Activated CD8-positive, alpha-beta memory T cell treated with anti-CD3 and anti-CD28 coated beads, Interleukin-2, amount 10 ng/mL, durations not matched to agents 7 days and 5 days (primary cell): ENCODE measurements around the gene CARHSP1. TPM values are rescaled to one million over a fixed set of nuclear protein-coding genes. Genes with fewer than 3 reads are reported as not detected.
A peak's percentile ranks its signal among the peaks of the same experiment; 100 is the strongest.
"Not testable (repeated sequence)": the region's sequence is repeated elsewhere in the genome, so short reads cannot be mapped to it uniquely, and the experiment has no call there.

ENCODE experiments used
- ATAC-seq: fragments of 150-1000 bp; cut with Tn5 transposase; one replicate; pipeline ENCODE4 v1.10.0; 2021; ENCODE audit warnings: moderate library complexity
- CTCF ChIA-PET: fragments of 350-600 bp; sonication (Branson Sonifier 250); formaldehyde crosslinking; loops from one replicate; lab custom pipeline; 2021; ENCODE audit warnings: antibody characterized with exemption; lab: Charles Lee
- DNase-seq: peaks from one replicate; pipeline ENCODE4 v3.0.0-alpha.2; 2020
- H3K27ac Mint-ChIP-seq: one replicate; pipeline ENCODE4 v1.8.0; 2021; ENCODE audit warnings: mild to moderate bottlenecking, mixed read lengths
- H3K27me3 Mint-ChIP-seq: one replicate; pipeline ENCODE4 v1.8.0; 2021; ENCODE audit warnings: mixed read lengths
- H3K36me3 Mint-ChIP-seq: one replicate; pipeline ENCODE4 v1.8.0; 2021; ENCODE audit warnings: mild to moderate bottlenecking, mixed read lengths
- H3K4me1 Mint-ChIP-seq: one replicate; pipeline ENCODE4 v1.8.0; 2021; ENCODE audit warnings: mixed read lengths
- H3K4me3 Mint-ChIP-seq: one replicate; pipeline ENCODE4 v1.8.0; 2021; ENCODE audit warnings: mild to moderate bottlenecking, moderate library complexity, mixed read lengths
- H3K9me3 Mint-ChIP-seq: one replicate; pipeline ENCODE4 v1.8.0; 2022; ENCODE audit warnings: low read depth, mixed read lengths
- total RNA-seq, 2 experiments: library from RNA; stranded (reverse); gene quantifications; one replicate each; pipeline ENCODE4 v1.2.3, GENCODE V29; 2021

Gene CARHSP1
- total RNA-seq = 100 to 1,000 TPM; 142 to 176 TPM

DNA sequence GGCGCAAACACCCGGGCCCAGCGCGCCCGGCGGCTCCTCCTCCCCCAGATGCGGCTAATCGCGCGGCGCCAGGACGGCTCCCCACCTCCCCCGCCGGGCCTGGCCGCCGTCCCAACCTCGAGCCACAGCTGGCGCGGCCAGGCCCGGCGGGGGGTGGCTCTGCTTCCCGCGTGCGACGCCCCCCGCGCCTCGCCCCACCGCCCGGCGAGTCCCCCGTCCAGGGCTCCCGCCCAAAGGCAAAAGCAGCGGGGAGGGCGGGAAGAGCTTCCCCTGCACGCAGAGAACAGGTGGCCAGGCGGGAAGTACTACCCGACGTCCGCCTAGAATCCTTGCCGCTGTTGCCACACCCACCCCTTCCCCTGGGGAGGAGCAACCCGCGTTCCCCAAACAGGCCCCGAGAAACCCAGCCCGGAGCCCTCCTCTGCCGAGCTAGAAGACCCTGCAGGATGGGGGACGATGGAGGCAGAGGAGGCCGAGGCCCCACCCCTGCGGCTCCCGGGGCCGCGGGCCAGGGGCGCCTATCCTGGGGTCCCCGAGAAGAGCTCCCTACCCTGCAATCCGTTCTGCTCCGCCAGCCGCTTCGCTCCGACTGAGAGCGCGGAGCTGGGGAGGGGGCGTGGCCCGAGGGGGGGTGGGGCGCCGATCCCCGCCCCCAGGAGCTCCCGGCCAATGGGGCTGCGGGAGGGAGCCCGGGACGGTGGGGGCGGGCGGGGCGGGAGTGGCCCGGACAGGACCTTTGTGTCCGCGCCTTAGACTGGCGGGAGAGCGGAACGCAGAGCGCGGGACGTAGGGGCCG, at the start of gene CARHSP1:
CARHSP1 (minus strand) TSS at position 591 of the 796 bp plus-strand sequence. CDS start 9,678 bp downstream, outside the sequence.
- no peaks in the 10 kb centered on the region for H3K9me3 Mint-ChIP-seq
- CTCF ChIA-PET = interaction anchor here (0.7 to 5.8 kb wide), 10 partner anchors 11 to 266 kb away, joined by 3 to 67 read pairs (median 3); partner anchors contain the start of genes HAPSTR1, LITAFD, PMM2 and TMEM186
- ATAC-seq (peak; percentile 82), DNase-seq (peak; percentile 92)
- H3K4me1 Mint-ChIP-seq = peaks cover 43% of the 10 kb centered on the region
- no peaks in the 10 kb centered on the region for H3K27me3 Mint-ChIP-seq
- peaks cover 14% of the 10 kb centered on the region for H3K36me3 Mint-ChIP-seq
- H3K27ac Mint-ChIP-seq = peak within 1 kb of the TSS; percentile 94
- peak within 1 kb of the TSS; percentile 81 for H3K4me3 Mint-ChIP-seq

DNA sequence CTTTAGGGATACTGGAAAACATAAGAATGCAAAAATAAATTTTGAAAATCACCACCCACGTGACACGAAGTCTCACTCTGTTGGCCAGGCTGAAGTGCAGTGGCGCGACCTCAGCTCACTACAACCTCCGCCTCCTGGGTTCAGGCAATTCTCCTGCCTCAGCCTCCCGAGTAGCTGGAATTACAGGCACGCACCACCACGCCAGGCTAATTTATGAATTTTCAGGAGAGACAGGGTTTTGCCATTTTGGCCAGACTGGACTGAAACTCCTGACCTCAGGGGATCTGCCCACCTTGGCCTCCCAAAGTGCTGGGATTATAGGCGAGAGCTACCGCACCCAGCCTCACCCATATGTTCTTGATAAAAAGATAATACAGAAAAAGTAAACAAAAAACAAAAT, 48.5 kb upstream of the CARHSP1 start:
- not testable (repeated sequence) for H3K4me3 Mint-ChIP-seq, H3K9me3 Mint-ChIP-seq, H3K27ac Mint-ChIP-seq, ATAC-seq, H3K27me3 Mint-ChIP-seq, DNase-seq
- Mint-ChIP-seq H3K4me1 (peaks cover 74% of the 10 kb centered on the region), H3K36me3 (peaks cover 73% of the 10 kb centered on the region)
- CTCF ChIA-PET = interaction anchor here (1.6 kb wide), 1 partner anchor 19 kb away, joined by 4 read pairs; no protein-coding TSS in a partner anchor

DNA sequence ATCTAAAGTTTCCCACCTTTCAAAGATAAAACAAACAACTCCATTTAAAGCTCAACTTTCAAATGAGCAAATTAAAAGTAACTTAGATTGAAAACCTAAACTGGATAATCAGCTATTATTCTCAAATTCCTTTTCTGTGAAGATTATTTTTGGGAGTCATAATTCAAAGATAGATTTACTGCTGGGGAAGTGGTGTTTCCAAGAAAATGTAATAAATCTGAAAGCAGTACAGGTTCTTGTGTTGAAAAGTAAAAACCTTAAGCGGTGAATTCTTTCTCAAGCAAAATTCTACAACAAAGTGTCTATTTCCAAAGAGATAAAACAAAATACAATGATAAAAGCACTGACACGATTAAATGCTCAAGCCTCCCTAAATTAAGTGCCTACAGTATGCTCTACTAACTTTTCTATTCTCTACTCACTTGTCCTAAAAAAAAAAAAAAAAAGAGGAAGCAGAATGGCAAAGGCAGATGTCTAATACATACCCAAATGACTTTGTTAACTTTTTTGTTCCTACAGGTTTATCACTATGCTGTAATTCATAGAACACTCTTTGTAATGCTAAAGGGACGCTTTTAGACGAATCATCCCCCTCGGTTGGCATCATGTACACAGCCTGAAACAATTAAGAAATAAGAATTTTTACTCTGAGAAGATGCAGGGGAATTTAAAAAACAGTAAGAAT, 47.9 kb upstream of the CARHSP1 start:
- Mint-ChIP-seq H3K36me3 (peaks cover 70% of the 10 kb centered on the region), H3K4me3 (no peak overlapping the region), H3K27me3 (no peaks in the 10 kb centered on the region), H3K9me3 (no peaks in the 10 kb centered on the region), H3K4me1 (peaks cover 74% of the 10 kb centered on the region), H3K27ac (peak overlapping the region; percentile 58)
- DNase-seq (no peak), ATAC-seq (no peak)
- CTCF ChIA-PET = interaction anchor here (1.4 kb wide), 1 partner anchor 18 kb away, joined by 5 read pairs; no protein-coding TSS in a partner anchor

DNA sequence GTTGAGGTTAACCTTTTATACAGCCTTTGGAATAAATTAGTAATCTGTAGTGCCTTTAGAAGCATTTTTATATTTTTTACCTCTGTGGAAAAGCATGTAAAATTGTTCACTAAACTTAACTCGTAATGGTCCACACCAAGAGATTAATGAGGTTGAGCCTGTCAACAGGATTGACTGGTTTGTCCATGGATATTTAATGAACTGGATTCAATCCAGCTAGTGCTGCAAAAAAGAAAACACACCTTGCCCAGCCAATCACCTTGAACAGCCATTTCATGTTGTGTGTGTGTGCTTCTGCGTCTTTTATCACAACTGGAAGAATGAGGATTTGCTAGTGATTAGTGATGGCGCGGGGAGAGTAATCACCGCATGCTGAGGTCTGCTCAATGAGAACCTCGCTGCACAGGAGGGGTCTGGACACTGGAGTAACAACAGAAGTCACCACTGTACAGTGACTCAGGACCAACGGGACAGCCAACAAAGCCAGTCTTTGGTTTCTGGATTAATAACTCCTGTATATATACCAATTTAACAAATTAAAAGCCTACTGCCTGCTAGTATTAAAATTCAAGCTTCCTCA, 47.0 kb upstream of the CARHSP1 start:
- peaks cover 74% of the 10 kb centered on the region for H3K4me1 Mint-ChIP-seq
- H3K27me3 Mint-ChIP-seq = no peaks in the 10 kb centered on the region
- H3K27ac Mint-ChIP-seq = peak overlapping the region; percentile 58
- no peak for ATAC-seq
- no peaks in the 10 kb centered on the region for H3K9me3 Mint-ChIP-seq
- no peak overlapping the region for H3K4me3 Mint-ChIP-seq
- peaks cover 70% of the 10 kb centered on the region for H3K36me3 Mint-ChIP-seq
- CTCF ChIA-PET = interaction anchor here (1.4 kb wide), 1 partner anchor 19 kb away, joined by 5 read pairs; no protein-coding TSS in a partner anchor
- no peak for DNase-seq

DNA sequence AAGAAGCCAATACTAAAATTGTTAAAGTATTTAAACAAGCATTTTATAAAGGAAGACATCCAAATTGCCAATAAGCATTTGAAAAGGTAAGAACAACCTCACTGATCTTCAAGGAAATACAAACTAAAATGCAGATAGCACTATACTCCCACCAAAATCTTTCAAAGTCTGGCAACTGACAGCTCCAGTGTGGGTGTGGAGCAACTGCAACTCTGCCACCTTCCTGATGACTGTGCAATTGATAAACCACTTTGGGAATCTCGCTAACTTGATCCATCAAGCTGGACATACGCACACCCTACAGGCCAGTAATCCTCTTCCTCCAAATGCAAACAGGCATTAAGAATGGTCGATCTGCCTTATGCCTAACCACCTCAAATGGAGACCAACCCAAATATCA, 45.3 kb upstream of the CARHSP1 start:
- no peak for ATAC-seq
- CTCF ChIA-PET = interaction anchor here (1.4 to 2.2 kb wide), 4 partner anchors 9 to 225 kb away, joined by 3 to 12 read pairs (median 4); no protein-coding TSS in a partner anchor
- peaks cover 64% of the 10 kb centered on the region for H3K4me1 Mint-ChIP-seq
- no peaks in the 10 kb centered on the region for H3K27me3 Mint-ChIP-seq
- H3K36me3 Mint-ChIP-seq = peaks cover 65% of the 10 kb centered on the region
- DNase-seq = no peak
- H3K27ac Mint-ChIP-seq = no peak overlapping the region
- no peak overlapping the region for H3K4me3 Mint-ChIP-seq
- H3K9me3 Mint-ChIP-seq = no peaks in the 10 kb centered on the region

DNA sequence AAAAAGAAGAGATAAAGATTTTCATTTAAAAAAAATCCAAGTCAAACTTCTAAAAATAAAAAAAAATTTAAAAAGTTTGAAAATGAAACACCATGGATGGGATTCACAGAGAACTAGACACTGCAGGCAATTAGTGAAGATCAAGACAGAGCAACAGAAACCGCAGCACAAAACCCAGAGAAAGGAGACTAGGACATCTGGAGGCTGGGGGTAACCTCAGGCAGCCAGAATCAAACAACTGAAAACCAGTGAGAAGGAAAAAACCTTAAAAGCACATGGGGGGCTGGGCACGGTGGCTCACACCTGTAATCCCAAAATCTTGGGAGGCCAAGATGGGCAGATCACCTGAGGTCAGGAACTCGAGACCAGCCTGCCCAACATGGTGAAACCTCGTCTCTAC, 44.0 kb upstream of the CARHSP1 start:
- H3K4me1 Mint-ChIP-seq = peaks cover 58% of the 10 kb centered on the region
- CTCF ChIA-PET = interaction anchor here (2.1 to 2.8 kb wide), 2 partner anchors 12 to 23 kb away, joined by 8 to 10 read pairs; no protein-coding TSS in a partner anchor
- peaks cover 65% of the 10 kb centered on the region for H3K36me3 Mint-ChIP-seq
- H3K27me3 Mint-ChIP-seq = no peaks in the 10 kb centered on the region
- no peak overlapping the region for H3K4me3 Mint-ChIP-seq
- H3K9me3 Mint-ChIP-seq = no peaks in the 10 kb centered on the region
- no peak for DNase-seq
- ATAC-seq = no peak
- H3K27ac Mint-ChIP-seq = no peak overlapping the region

DNA sequence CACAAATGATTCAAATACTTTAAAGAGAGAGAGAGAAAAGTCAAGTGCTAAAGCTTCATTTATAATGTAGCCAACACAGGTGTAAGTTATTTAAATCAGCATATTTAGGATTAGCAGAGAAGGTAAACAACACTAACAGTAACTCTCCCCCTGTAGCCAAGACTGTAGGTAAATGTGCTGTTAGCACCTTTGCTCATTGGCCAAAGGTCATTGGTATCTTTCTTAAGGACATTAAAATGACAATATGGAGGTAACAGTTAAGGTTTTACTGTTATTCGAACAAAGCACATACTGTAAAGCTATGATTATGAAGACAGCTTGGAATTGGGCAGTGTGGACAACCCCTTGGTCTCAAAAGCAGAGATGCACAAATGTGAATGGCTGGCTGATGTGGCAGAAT, 42.0 kb upstream of the CARHSP1 start:
- no peak for DNase-seq
- H3K27me3 Mint-ChIP-seq = no peaks in the 10 kb centered on the region
- H3K27ac Mint-ChIP-seq = peak overlapping the region; percentile 22
- CTCF ChIA-PET = interaction anchor here (2.1 to 2.8 kb wide), 2 partner anchors 10 to 25 kb away, joined by 8 to 10 read pairs; no protein-coding TSS in a partner anchor
- no peak overlapping the region for H3K4me3 Mint-ChIP-seq
- peaks cover 40% of the 10 kb centered on the region for H3K4me1 Mint-ChIP-seq
- H3K9me3 Mint-ChIP-seq = no peaks in the 10 kb centered on the region
- H3K36me3 Mint-ChIP-seq = peaks cover 62% of the 10 kb centered on the region
- no peak for ATAC-seq

DNA sequence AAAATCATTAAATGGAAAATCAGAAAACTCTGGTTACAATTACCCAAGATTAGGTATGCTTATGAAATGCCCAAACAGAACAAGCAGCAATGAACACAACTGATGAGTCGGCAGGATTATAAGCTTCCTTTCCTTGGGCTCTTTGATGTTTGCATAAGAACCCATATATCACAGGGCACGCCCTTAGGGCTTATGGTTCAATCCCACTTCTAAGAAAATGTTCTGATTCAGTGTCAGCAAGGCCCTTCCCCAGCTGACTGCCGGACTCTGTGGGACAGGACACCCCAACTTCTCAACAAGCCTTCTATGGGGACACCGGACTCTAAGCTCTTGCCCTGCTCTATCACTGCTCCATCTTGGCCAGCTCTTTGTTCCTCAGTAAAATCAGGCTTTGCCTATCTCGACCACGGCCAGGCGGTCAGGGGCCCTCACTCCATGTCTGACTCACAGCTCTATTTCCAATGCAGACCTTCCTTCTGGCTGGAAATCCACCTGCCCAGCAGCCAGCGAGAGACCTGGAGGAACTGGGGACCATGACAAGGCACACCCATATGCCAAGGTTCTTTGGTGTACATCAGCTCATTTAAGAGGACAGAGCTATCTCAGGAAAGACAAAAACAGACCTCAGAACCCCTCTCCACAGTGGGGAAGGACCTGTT, 40.1 kb upstream of the CARHSP1 start:
- peaks cover 62% of the 10 kb centered on the region for H3K36me3 Mint-ChIP-seq
- H3K4me1 Mint-ChIP-seq = peaks cover 31% of the 10 kb centered on the region
- ATAC-seq (no peak), DNase-seq (no peak)
- H3K27me3 Mint-ChIP-seq = no peaks in the 10 kb centered on the region
- H3K9me3 Mint-ChIP-seq = no peaks in the 10 kb centered on the region
- H3K4me3 Mint-ChIP-seq = no peak overlapping the region
- H3K27ac Mint-ChIP-seq = peak overlapping the region; percentile 28
- CTCF ChIA-PET = interaction anchor here (0.7 to 1.6 kb wide), 5 partner anchors 27 to 100 kb away, joined by 3 to 8 read pairs (median 4); no protein-coding TSS in a partner anchor

DNA sequence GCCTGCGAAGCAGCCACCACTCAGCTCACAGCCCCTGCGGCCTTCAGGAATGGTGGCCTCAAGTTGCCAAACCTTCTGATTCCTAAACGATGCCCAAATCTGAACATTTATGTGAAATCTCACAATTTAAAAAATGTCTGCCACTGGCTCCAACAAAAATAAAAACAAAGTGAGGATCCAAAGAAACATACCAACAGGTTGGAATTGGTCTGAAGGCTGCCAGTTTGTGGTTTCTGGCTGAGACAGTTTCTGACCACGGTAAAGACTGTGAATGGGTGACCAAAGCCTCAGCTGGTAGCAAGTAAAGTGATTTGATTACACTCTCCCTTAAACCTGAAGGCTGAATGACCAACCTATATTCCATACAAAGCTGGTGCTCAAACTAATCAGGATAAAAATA, 38.3 kb upstream of the CARHSP1 start:
- no peaks in the 10 kb centered on the region for H3K9me3 Mint-ChIP-seq
- no peak for ATAC-seq
- no peak overlapping the region for H3K27ac Mint-ChIP-seq
- peaks cover 68% of the 10 kb centered on the region for H3K36me3 Mint-ChIP-seq
- H3K4me1 Mint-ChIP-seq = peaks cover 22% of the 10 kb centered on the region
- no peak overlapping the region for H3K4me3 Mint-ChIP-seq
- DNase-seq = no peak
- CTCF ChIA-PET = interaction anchor here (1.0 to 2.5 kb wide), 3 partner anchors 9 to 102 kb away, joined by 3 to 8 read pairs (median 4); no protein-coding TSS in a partner anchor
- no peaks in the 10 kb centered on the region for H3K27me3 Mint-ChIP-seq

DNA sequence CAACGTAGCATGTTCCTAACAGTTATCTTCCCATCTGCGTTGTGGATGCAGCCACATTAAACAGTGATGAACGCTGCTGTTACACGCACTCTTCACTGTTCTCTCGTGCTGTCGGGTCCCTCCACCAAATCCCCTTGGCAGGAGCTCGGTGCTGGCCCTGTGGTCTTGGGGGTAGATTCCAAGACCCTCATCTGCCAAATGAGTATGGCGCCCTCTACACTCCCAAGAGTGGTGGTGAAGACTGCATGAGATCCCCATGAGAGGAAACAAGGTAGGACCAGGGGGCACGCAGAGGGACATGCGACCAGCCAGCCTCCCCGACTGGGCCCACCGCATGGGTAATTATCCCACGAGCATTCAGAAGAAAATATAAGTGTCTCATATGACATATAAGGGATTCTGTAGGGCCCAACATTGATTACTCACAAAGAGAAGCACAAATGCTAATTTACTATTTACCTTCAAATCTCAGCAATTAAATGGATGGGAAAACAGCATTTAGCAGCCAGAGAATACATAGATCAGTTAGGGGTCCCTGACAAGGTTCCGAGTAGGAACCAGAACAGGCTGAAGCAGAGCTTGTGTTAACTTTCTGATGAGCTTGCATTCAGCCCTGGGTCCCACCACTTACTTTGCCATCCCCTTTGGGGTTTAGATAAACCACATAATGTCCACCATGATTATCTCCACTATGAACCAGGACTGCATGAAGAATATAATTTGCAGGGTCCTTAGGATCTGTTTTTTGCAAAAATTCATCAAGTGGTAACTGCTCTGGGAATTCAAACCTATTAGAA, 37.2 kb upstream of the CARHSP1 start:
- no peak overlapping the region for H3K4me3 Mint-ChIP-seq
- ATAC-seq (no peak), DNase-seq (no peak)
- peak overlapping the region; percentile 19 for H3K27ac Mint-ChIP-seq
- H3K36me3 Mint-ChIP-seq = peaks cover 69% of the 10 kb centered on the region
- H3K4me1 Mint-ChIP-seq = peaks cover 13% of the 10 kb centered on the region
- no peaks in the 10 kb centered on the region for H3K27me3 Mint-ChIP-seq
- H3K9me3 Mint-ChIP-seq = no peaks in the 10 kb centered on the region
- CTCF ChIA-PET = interaction anchor here (1.0 to 2.5 kb wide), 4 partner anchors 9 to 144 kb away, joined by 3 to 8 read pairs (median 4); no protein-coding TSS in a partner anchor

DNA sequence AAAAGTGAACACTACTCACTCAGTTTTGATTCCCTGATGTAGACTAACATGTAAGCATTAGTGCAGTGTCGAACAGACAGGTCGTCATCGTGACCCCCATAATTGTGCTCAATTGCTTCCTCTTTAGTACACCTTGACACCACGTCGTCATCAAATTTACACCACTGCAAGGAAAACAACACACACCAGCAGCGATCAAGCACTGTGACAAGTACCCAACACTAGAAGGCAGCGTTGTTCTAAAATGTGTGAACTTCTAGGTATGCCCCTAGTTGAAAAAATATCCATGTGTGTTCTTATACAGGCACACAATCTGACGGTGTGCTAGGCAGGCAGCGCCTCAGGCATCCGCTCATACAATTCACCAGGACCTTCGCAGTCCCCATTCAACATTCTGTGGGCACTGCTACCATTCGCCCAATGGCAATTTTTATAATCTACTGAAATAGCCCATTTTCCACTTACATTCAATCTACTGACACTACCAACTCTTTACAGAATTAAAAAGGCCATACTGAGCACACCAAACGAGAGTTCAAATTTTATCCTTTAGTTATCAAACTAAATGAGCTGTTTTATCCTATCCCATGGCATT, 36.5 kb upstream of the CARHSP1 start:
- Mint-ChIP-seq H3K27ac (no peak overlapping the region), H3K27me3 (no peaks in the 10 kb centered on the region), H3K36me3 (peaks cover 69% of the 10 kb centered on the region), H3K9me3 (no peaks in the 10 kb centered on the region), H3K4me3 (no peak overlapping the region), H3K4me1 (peaks cover 6% of the 10 kb centered on the region)
- no peak for DNase-seq
- CTCF ChIA-PET = interaction anchor here (1.0 to 2.5 kb wide), 4 partner anchors 9 to 145 kb away, joined by 3 to 8 read pairs (median 4); no protein-coding TSS in a partner anchor
- peak; percentile 67 for ATAC-seq
